ENCODE data around the gene CDH4.

CDH4 gene

GRCh38 chr20:61673152-61673847 lies 421.2 kb downstream of the CDH4 start:
- in situ Hi-C loops (cut with MboI; ENCODE audit: low sequenced_read_pairs): no loop called here

- in situ Hi-C loops (cut with MboI; ENCODE audit: low sequenced_read_pairs): no loop called here
Measured at GRCh38 chr20:61674121-61674520, 422.1 kb downstream of the CDH4 start.

- in situ Hi-C loops (cut with MboI; ENCODE audit: low sequenced_read_pairs): no loop called here
Measured at GRCh38 chr20:61674688-61675087, 422.6 kb downstream of the CDH4 start.

- in situ Hi-C loops (cut with MboI; ENCODE audit: low sequenced_read_pairs): no loop called here
Measured at GRCh38 chr20:61677928-61678327, 425.9 kb downstream of the CDH4 start.

GRCh38 chr20:61678437-61678836 lies 426.4 kb downstream of the CDH4 start:
- in situ Hi-C loops (cut with MboI; ENCODE audit: low sequenced_read_pairs): no loop called here

GRCh38 chr20:61679473-61679872 lies 427.4 kb downstream of the CDH4 start:
- in situ Hi-C loops (cut with MboI; ENCODE audit: low sequenced_read_pairs): no loop called here

- in situ Hi-C loops (cut with MboI; ENCODE audit: low sequenced_read_pairs): no loop called here
Measured at GRCh38 chr20:61680096-61680495, 428.0 kb downstream of the CDH4 start.

- in situ Hi-C loops (cut with MboI; ENCODE audit: low sequenced_read_pairs): no loop called here
Measured at GRCh38 chr20:61682114-61682995, 430.3 kb downstream of the CDH4 start.

GRCh38 chr20:61682996-61683681 lies 431.1 kb downstream of the CDH4 start:
- in situ Hi-C loops (cut with MboI; ENCODE audit: low sequenced_read_pairs): no loop called here

- in situ Hi-C loops (cut with MboI; ENCODE audit: low sequenced_read_pairs): no loop called here
Measured at GRCh38 chr20:61683721-61684120, 431.7 kb downstream of the CDH4 start.

GRCh38 chr20:61684136-61684535 lies 432.1 kb downstream of the CDH4 start:
- in situ Hi-C loops (cut with MboI; ENCODE audit: low sequenced_read_pairs): no loop called here

- in situ Hi-C loops (cut with MboI; ENCODE audit: low sequenced_read_pairs): no loop called here
Measured at GRCh38 chr20:61684583-61685235, 432.6 kb downstream of the CDH4 start.

- in situ Hi-C loops (cut with MboI; ENCODE audit: low sequenced_read_pairs): no loop called here
Measured at GRCh38 chr20:61685462-61685861, 433.4 kb downstream of the CDH4 start.

GRCh38 chr20:61686051-61686936 lies 434.2 kb downstream of the CDH4 start:
- in situ Hi-C loops (cut with MboI; ENCODE audit: low sequenced_read_pairs): no loop called here

GRCh38 chr20:61688411-61688810 lies 436.4 kb downstream of the CDH4 start:
- in situ Hi-C loops (cut with MboI; ENCODE audit: low sequenced_read_pairs): no loop called here

GRCh38 chr20:61690150-61690549 lies 438.1 kb downstream of the CDH4 start:
- in situ Hi-C loops (cut with MboI; ENCODE audit: low sequenced_read_pairs): no loop called here

GRCh38 chr20:61690993-61691838 lies 439.2 kb downstream of the CDH4 start:
- in situ Hi-C loops (cut with MboI; ENCODE audit: low sequenced_read_pairs): no loop called here

GRCh38 chr20:61691978-61692377 lies 439.9 kb downstream of the CDH4 start:
- in situ Hi-C loops (cut with MboI; ENCODE audit: low sequenced_read_pairs): no loop called here

- in situ Hi-C loops (cut with MboI; ENCODE audit: low sequenced_read_pairs): no loop called here
Measured at GRCh38 chr20:61692479-61692878, 440.4 kb downstream of the CDH4 start.

Data from hTERT RPE-1 (cell line).